ENCODE results near the gene TAF8.

Gene TAF8

GRCh38 chr6:42125663-42126062 is 75.3 kb downstream of the TAF8 start:
- DNase-seq = no peak

- DNase-seq = no peak
Observed at GRCh38 chr6:42128460-42129359, 78.4 kb downstream of the TAF8 start.

- DNase-seq = no peak
Observed at GRCh38 chr6:42129360-42129676, 79.0 kb downstream of the TAF8 start.

- no peak for DNase-seq
Observed at GRCh38 chr6:42131531-42131930, 81.2 kb downstream of the TAF8 start.

GRCh38 chr6:42133926-42134325 is 83.6 kb downstream of the TAF8 start:
- no peak for DNase-seq

- no peak for DNase-seq
Observed at GRCh38 chr6:42135161-42135560, 84.8 kb downstream of the TAF8 start.

- no peak for DNase-seq
Observed at GRCh38 chr6:42135722-42136121, 85.4 kb downstream of the TAF8 start.

- no peak for DNase-seq
Observed at GRCh38 chr6:42136508-42137193, 86.3 kb downstream of the TAF8 start.

Data from SIG-M5 (cell line).